K562 (cell line): Measurements from ENCODE around the gene PAX5. TPM values are rescaled to one million over a fixed set of nuclear protein-coding genes. Genes with fewer than 3 reads are reported as not detected.

Experiments used
- ATAC-seq: fragments of 200-7000 bp; cut with Tn5 transposase; 3 replicates; pipeline ENCODE4 v1.9.1; 2020; ENCODE audit warnings: moderate library complexity
- BruUV-seq: library from RNA; stranded (reverse); fragments of 400-500 nt; replicated peaks from 2 replicates; lab custom pipeline; 2021; lab: Mats Ljungman, UMichigan
- CTCF ChIA-PET: fragments of 300-600 bp; formaldehyde crosslinking; extraction: SDS; loops from one replicate; lab custom pipeline; 2021; ENCODE audit warnings: low intra/inter-chr PET ratio; lab: Yijun Ruan, JAX
- POLR2A ChIA-PET: fragments of 300-600, 350-650 bp; sonication (Branson Sonifier 250); formaldehyde crosslinking; extraction: SDS; loops from one replicate; lab custom pipeline; 2021; ENCODE audit warnings: antibody characterized with exemption, inconsistent platforms; lab: Yijun Ruan, JAX
- DNase-seq, 4 experiments: peaks; one replicate each; pipeline versions ENCODE4 v3.0.0 to v3.0.0-alpha.2; 2011 to 2018; ENCODE audit warnings: low spot score in 3 of 4, mixed read lengths in 3 of 4; ENCODE audit errors: extremely low read depth in 1 of 4
- FAIRE-seq: peaks from 2 replicates; lab custom pipeline; 2011; peaks lifted over from hg19 to GRCh38; lab: Jason Lieb, UNC
- H2AFZ ChIP-seq: 2 replicates; pipeline ENCODE4 v1.6.0; 2011; ENCODE audit warnings: low read depth, low read length, control low read depth, inconsistent platforms
- H3K27ac ChIP-seq: fragments of 200-600 bp; 3 replicates; pipeline ENCODE4 v1.8.0; 2011; ENCODE audit warnings: low read depth, mild to moderate bottlenecking, control low read depth, inconsistent platforms, low read length, moderate library complexity, mixed read lengths; ENCODE audit errors: extremely low read depth
- H3K27me3 ChIP-seq, 2 experiments: fragments of 300-600 bp in 1 of 2; 2 replicates in 1 of 2; 3 replicates in 1 of 2; pipeline versions ENCODE4 v1.6.0 to v1.8.0; 2011; ENCODE audit warnings: inconsistent platforms in 2 of 2, low read length in 2 of 2, mild to moderate bottlenecking in 1 of 2, mixed read lengths in 1 of 2, moderate library complexity in 1 of 2; ENCODE audit not compliant: control insufficient read depth in 2 of 2, insufficient read depth in 2 of 2
- H3K36me3 ChIP-seq: fragments of 300-600 bp; 3 replicates; pipeline ENCODE4 v1.8.0; 2011; ENCODE audit warnings: mild to moderate bottlenecking, low read length, inconsistent platforms; ENCODE audit not compliant: control insufficient read depth, insufficient read depth
- H3K4me1 ChIP-seq, 2 experiments: fragments of 200-600 bp in 1 of 2; replicated peaks in 1 of 2; 2 replicates in 1 of 2; 3 replicates in 1 of 2; pipeline versions ENCODE4 v1.5.1 to v1.8.0; 2011; ENCODE audit warnings: inconsistent platforms in 2 of 2, low read length in 2 of 2, mild to moderate bottlenecking in 1 of 2, mixed read lengths in 1 of 2, moderate library complexity in 1 of 2; ENCODE audit not compliant: control insufficient read depth in 2 of 2, insufficient read depth in 2 of 2
- H3K4me2 ChIP-seq: 2 replicates; pipeline ENCODE4 v1.6.1; 2011; ENCODE audit warnings: low read length, control low read depth, inconsistent platforms, mixed read lengths; ENCODE audit not compliant: insufficient read depth
- H3K4me3 ChIP-seq: fragments of 200-600 bp; sonication (generic), shearing (Covaris generic); 2 replicates; pipeline ENCODE4 v1.5.1; 2016; ENCODE audit warnings: control low read depth, inconsistent platforms
- H3K79me2 ChIP-seq: fragments of 200-600 bp; 3 replicates; pipeline ENCODE4 v1.8.0; 2011; ENCODE audit warnings: low read length, inconsistent platforms; ENCODE audit not compliant: control insufficient read depth, insufficient read depth
- H3K9ac ChIP-seq, 2 experiments: 2 replicates each; pipeline versions ENCODE4 v1.6.0 to v1.6.1; 2011; ENCODE audit warnings: low read depth in 2 of 2, low read length in 2 of 2, control low read depth in 1 of 2, inconsistent platforms in 1 of 2, mild to moderate bottlenecking in 1 of 2, mixed read lengths in 1 of 2; ENCODE audit not compliant: insufficient read depth in 1 of 2
- H3K9me1 ChIP-seq: one replicate; pipeline ENCODE4 v1.6.0; 2011; ENCODE audit warnings: inconsistent platforms, mild to moderate bottlenecking, low read length, moderate library complexity; ENCODE audit not compliant: control insufficient read depth, insufficient read depth
- H3K9me3 ChIP-seq: replicated peaks from 2 replicates; pipeline ENCODE4 v1.5.1; 2011; ENCODE audit warnings: low read depth, low read length, inconsistent platforms; ENCODE audit not compliant: control insufficient read depth, insufficient read depth
- H4K20me1 ChIP-seq: replicated peaks from 2 replicates; pipeline ENCODE4 v1.6.1; 2011; ENCODE audit warnings: low read length, inconsistent platforms, mixed read lengths; ENCODE audit not compliant: control insufficient read depth, insufficient read depth
- GTF2F1 ChIP-seq: IDR thresholded peaks from 2 replicates; pipeline ENCODE4 v1.6.1; 2011; ENCODE audit warnings: low read depth, low read length, improper control_type of control experiment
- HMG20B ChIP-seq: fragments of 250-450 bp; sonication (Bioruptor Pico); IDR thresholded peaks from 2 replicates; pipeline ENCODE4 v1.5.0; 2021; ENCODE audit warnings: mild to moderate bottlenecking
- SRSF1 ChIP-seq: fragments of 200-400 bp; formaldehyde crosslinking; IDR thresholded peaks from 2 replicates; pipeline ENCODE4 v1.6.1; 2017; ENCODE audit warnings: mild to moderate bottlenecking, low read depth, low read length, moderate library complexity
- ZC3H4 ChIP-seq: sonication (generic); formaldehyde crosslinking; IDR thresholded peaks from 2 replicates; pipeline ENCODE4 v1.9.0; 2021; ENCODE audit warnings: missing genetic modification reagents, borderline replicate concordance
- ZNF24 ChIP-seq: fragments of 450-650 bp; IDR thresholded peaks from 2 replicates; pipeline ENCODE4 v1.6.1; 2016
- WGBS: fragments of 100-300 bp; shearing (Covaris generic); methylation state at CpG from one replicate; pipeline ENCODE4 v1.1.6; 2016; ENCODE audit warnings: low coverage, mixed read lengths; ENCODE audit not compliant: insufficient coverage; ENCODE audit errors: missing lambda C conversion rate; 5-methylcytosine and 5-hydroxymethylcytosine counted together
- in situ Hi-C: fragments of 300-500 bp; cut with MboI; formaldehyde crosslinking; loops from 4 replicates; pipeline ENCODE4 v1.15.0; 2018; ENCODE audit warnings: inconsistent platforms, mixed read lengths
- intact Hi-C: fragments of 100-400 bp; cut with micrococcal nuclease; formaldehyde crosslinking; loops from 2 replicates; pipeline ENCODE4 v1.14.2; 2022
- polyA plus RNA-seq, 8 experiments: library from polyadenylated mRNA; depleted of rRNA in 4 of 8; stranded (reverse) in 5 of 8; unstranded in 3 of 8; fragments of >200 nt; fragmentation: Nextera tagmentation in 2 of 8; fragmentation: Illumina TruSeq in 1 of 8; extraction: Ambion mirVana in 2 of 8; extraction: Trizol in 1 of 8; gene quantifications; 2 replicates each; pipeline versions ENCODE4 v1.2.1 to v1.2.3, GENCODE V29; 2011 to 2014; ENCODE audit warnings: inconsistent platforms in 1 of 8, missing spikeins in 1 of 8
- total RNA-seq, 7 experiments: library from RNA; depleted of rRNA in 6 of 7; stranded (reverse); fragments of >200 nt in 6 of 7; fragmentation: Illumina TruSeq in 2 of 7; extraction: Trizol in 2 of 7; gene quantifications; 2 replicates each; pipeline versions ENCODE4 v1.2.1 to v1.2.3, GENCODE V29; 2011 to 2021; ENCODE audit warnings: low replicate concordance in 1 of 7

Gene PAX5
- total and polyA plus RNA-seq, 9 of the 15 experiments (the other 6 are each of a cell fraction or from before 2014, with no cell fraction given), result 0.03 to 0.09 TPM; not detected in 7

- no peaks in the 10 kb centered on the region for H4K20me1 ChIP-seq
- H3K27ac ChIP-seq, result no peak overlapping the region
- no peak for FAIRE-seq
- ChIA-PET CTCF (interaction anchor here (2.1 kb wide), 1 partner anchor 266 kb away, joined by 18 read pairs; no protein-coding TSS in a partner anchor), POLR2A (interaction anchor here (0.7 to 1.4 kb wide), 2 partner anchors 24 to 368 kb away, joined by 3 to 4 read pairs; no protein-coding TSS in a partner anchor)
- no peaks in the 10 kb centered on the region for H3K9me1 ChIP-seq
- peaks cover 4 to 39% of the 10 kb centered on the region in 2 experiments; a peak in 4 of 5 replicates for H3K27me3 ChIP-seq
- H3K9ac ChIP-seq, result no peak overlapping the region; a peak in 1 of 4 replicates
- in situ Hi-C loops (no loop called here), intact Hi-C loops (loop anchor here (5.0 kb wide), 3 partner anchors 266 to 416 kb away; no protein-coding TSS in a partner anchor)
- no peaks in the 10 kb centered on the region for H3K36me3 ChIP-seq
- H3K4me3 ChIP-seq, result no peak overlapping the region
- no peaks in the 10 kb centered on the region for H3K79me2 ChIP-seq
- DNase-seq, result no peak
- H3K9me3 ChIP-seq, result no peaks in the 10 kb centered on the region
- no peak overlapping the region for H2AFZ ChIP-seq
- WGBS, result 8% methylated on average over 4 of the region's 5 CpGs
- peaks cover 5 to 11% of the 10 kb centered on the region in 2 experiments; a peak in 3 of 5 replicates for H3K4me1 ChIP-seq
- no peak overlapping the region for H3K4me2 ChIP-seq
- BruUV-seq, result no TSS peak
- ATAC-seq, result no peak
- TF ChIP-seq SRSF1, result no peak
- TF ChIP-seq GTF2F1, result no peak
- no peak for TF ChIP-seq HMG20B (CRISPR knock-in tag)
- no peak for TF ChIP-seq ZC3H4
- TF ChIP-seq ZNF24, result no peak
These were observed 37.4 kb downstream of the PAX5 start for GRCh38 chr9:36996706-36997086.
